Activated effector memory CD4-positive, alpha-beta T cell treated with anti-CD3 and anti-CD28 coated beads, Interleukin-2, amount 50 U/mL, for 16 hours (primary cell): ENCODE results near the gene POLA1.
A peak's percentile ranks its signal among the peaks of the same experiment; 100 is the strongest.

Source experiments
- DNase-seq: peaks from one replicate; pipeline ENCODE4 v3.0.0-alpha.2; 2020

POLA1 gene

DNA sequence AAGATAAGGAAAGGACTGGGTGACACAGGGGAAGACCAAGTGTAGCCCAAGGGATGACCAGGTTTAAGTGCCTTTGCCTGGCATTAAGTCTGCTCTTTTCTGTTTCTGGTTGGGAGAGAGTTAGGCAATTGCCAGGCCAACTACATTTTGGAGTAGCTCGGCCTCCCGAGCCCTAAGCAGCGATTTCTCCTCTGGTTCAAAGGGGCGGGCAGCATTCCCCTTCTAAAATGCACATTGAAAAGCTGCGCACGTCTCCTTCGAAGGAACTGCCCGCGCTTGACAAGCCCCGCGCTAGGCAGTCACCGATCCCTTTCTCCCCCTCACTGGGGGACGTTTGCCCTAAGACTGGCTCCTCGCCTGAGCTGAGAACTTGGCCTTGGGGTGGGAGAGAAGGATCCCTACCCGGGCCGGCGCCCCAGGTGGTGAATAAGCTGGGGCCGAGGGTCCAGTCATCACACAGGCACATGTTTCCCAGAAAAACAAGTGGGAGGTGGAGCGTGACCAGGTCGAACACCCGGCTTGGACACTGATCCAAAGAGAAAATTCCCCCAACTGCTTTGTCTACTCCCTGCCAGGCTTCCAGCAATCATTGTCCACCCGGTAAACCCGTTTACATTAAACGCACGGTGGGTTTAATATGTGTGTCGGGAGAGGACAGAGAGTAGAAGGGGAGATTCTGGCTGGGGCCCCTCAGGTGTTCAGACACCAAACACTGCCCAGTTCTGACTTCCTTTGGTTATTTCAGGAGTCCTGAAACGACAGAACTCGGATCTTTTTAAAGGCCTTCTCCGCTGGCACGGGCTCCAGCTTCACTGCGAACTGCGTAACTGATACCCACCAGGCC, 318.1 kb downstream of the POLA1 start:
- DNase-seq, result no peak

DNA sequence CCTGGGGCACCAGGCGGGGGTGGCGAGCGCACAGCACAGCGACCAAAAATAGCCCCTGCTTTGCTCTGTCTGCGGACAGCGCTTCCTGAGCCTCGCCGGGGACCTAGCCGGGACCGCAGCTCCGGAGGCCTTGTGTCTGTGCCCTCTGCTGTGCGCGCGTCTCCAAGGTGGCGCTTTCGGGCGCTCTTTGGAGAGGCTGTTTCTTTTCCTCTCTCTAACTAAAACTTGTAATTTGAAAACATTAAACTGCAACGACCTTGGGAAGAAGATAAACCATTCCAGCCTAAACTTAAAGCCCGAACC, 318.7 kb downstream of the POLA1 start:
- DNase-seq, result no peak

DNA sequence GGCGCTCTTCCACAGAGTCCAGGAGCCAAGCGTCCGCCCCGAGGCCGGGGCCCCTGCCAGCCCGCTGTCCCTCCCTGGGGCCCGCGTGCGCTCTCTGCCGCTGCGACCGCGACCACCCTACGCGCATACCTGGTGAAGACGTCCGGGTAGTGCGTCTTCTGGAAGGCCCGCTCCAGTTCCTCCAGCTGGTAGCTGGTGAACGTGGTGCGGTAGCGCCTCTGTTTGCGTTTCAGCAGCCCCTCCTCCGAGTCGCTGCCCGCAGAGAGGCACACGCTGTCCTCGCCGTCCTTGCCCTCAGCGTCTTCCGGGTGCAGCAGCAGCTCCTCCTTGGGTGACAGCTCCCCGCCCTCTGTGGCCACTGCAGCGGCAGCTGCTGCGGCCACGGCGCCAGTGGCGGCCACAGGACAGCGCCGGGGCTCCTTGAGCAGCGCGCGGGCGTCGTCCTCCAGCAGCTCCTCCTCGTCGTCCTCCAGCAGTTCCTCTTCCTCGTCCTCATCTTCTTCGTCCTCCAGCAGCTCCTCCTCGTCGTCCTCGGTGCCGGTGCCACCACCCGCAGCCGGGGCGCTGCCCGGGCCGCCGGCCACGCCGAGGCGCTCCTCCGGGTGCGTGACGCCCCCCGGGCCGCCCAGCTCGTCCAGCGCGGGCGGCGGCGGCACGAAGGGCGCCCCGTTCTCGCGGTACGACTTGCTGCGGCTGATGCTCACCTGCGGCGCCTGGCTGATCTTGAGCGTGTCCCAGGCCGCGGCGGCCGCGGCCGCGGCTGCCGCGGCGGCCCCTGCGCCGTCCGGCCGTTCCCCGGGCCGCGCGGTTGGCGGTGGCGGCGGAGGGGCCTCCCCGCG, 319.3 kb downstream of the POLA1 start:
- DNase-seq, result no peak

DNA sequence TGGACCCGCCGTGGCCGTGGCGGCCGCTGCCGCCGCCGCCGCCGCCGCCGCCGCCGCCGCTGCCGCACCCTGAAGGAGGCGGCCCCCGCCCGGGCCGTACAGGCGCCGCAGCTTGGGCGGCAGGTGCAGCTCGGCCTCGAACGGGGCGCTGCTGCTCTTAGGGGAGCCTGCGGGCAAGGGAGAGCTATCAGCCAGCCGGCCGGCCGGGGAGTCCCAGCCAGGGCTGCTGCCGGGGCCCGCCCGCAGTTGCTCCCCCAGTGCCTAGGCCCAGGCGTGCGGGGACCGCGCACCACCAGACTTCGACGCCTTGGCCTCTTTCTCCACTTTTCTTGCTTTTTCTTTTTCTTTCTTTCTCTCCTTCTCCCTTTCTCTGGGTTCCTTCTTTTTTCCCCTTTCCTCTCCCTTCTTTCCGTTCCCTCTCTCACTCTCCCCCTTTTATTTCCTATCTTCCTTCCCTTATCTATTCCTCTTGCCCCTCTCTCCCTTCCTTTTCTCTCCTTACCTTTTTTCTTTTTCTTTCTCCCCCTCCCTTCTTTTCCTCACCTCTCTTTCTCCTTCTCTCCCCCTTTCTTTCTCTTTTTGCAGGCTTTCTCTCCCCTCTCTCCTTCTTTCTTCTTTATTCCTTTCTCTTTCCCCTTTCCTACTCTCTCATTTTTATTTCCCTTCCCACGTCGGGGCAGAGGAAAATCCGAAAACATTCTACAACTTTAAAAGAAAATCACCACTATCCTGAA, 320.1 kb downstream of the POLA1 start:
- no peak for DNase-seq

DNA sequence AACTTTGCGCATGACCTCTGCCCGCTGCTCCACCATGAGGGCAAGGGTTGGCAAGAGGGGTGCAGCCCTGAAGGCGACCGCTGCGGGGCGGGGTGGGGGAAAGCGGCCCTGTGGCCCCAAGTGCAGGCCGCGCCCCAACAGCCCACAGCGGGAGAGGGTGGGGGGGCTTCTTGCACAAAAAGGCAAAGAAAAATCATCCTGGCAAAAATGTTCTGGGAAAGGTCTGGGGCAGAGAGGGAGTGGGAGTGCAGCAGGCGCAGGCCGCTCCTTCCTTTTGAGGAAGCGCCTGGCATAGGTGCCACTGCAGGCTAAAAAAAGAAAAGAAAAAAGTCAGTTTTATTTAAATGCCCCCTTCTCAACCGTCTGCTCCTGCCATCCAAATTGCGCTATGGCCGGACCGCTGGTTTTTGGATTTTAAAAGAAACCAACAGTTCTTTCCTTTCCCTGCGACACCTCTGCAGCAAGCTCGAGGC, 320.7 kb downstream of the POLA1 start:
- DNase-seq, result no peak

- peak; percentile 71 for DNase-seq
Observed at GRCh38 chrX:25015486-25016360, 322.0 kb downstream of the POLA1 start, which contains the start of gene ARX. ARX (minus strand) TSS chrX:25015965; CDS start chrX:25015737, 228 bp downstream.

- no peak for DNase-seq
Observed at GRCh38 chrX:25016361-25016671, 322.6 kb downstream of the POLA1 start.

GRCh38 chrX:25016938-25017598, 323.4 kb downstream of the POLA1 start:
- DNase-seq, result no peak

DNA sequence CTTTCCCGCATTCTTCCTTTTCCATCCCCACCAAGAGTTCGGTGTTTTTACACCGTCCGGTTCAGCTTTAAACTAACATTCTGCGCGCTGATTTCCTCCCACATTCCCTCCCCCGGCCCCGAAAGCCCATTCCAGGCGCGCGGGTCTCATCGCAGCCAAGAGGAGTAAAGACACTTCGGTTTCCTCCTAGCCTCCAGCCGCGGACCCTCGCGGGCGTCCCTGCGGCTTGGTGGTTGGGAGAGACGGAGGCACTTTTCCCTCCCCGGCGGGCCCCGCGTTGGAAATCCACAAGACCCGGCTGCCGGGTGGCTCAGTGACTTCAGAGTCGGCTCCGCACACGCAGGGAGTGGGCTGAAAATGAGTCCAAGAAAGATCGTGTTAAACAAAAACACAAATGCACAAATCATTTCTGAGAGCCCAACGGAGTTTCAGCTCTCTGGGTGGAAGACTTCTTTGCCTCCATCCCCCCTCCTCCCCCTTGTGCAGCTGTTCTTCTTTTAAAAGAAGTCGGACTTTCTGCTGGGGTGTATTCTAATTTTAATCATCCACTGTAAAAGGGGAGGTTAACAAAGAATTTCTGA, 324.0 kb downstream of the POLA1 start:
- no peak for DNase-seq

DNA sequence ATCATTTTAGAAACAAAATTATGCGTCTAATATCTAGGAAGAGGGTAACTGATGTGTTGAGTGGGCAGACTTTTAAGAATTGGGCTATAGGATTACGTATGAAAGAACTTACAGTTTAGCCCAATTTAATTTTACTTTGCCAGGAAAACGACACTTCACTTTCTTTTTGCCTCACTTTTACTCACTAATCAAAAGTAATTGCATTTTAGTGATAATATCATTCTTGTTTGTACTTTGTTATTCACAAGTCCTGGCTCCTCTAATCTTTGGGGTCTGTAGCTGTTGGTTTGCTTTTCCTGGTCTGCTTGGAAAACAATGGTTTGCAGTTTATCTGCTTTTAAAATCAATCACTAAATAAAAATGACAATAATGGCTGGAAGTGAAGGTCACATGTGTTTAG, 325.0 kb downstream of the POLA1 start:
- no peak for DNase-seq

- no peak for DNase-seq
Observed at GRCh38 chrX:25019707-25020390, 326.1 kb downstream of the POLA1 start.

GRCh38 chrX:25020391-25020904, 326.7 kb downstream of the POLA1 start:
- no peak for DNase-seq

DNA sequence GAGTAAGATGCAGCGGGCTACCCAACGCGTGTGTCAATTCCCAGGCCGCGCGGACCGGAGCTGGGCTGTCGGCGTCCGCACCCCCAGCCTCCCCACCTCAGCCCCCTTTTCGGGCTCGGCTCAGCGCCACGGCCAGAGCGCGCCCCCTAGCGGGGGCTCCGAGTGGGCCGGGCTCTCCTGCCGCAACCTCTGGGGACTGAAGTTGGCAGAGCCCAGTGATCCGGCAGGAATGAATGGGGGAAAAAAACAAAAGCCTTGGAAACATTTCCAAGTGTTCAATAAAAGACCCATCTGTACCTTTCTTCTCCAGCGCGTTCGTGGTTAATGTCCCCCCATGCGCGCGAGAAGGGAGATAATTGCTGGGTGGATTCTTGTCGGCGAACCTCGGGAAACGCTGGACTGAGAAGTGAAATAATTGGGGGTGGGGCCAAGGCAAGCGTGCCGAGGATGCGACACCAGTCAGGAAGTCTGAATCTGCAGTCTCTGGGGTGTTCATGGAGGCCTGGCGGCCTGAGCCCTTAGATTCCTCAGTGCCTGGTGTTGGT, 327.3 kb downstream of the POLA1 start:
- DNase-seq, result peak; percentile 75

GRCh38 chrX:25022499-25023325, 329.0 kb downstream of the POLA1 start:
- DNase-seq, result no peak

GRCh38 chrX:25023908-25024307, 330.2 kb downstream of the POLA1 start:
- DNase-seq, result no peak

DNA sequence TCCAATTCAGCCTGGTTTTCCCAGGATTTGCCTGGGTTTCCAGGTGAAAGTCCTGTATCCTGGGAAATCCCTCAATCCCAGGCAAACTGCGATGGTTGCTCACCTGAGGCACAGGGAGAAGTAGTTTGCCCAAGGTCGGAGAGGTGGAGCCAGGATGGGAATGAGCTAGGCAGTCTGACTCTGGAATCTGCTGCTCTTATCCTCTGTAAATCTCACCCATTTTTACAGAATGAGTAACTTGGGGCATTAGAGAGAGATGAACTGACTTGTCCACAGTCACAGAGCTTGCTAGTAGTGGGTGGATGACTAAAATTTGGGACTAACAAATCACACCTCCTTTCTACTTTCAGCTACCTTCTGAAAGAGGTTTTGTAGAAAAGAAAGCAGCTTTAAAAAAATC, 331.9 kb downstream of the POLA1 start:
- no peak for DNase-seq

DNA sequence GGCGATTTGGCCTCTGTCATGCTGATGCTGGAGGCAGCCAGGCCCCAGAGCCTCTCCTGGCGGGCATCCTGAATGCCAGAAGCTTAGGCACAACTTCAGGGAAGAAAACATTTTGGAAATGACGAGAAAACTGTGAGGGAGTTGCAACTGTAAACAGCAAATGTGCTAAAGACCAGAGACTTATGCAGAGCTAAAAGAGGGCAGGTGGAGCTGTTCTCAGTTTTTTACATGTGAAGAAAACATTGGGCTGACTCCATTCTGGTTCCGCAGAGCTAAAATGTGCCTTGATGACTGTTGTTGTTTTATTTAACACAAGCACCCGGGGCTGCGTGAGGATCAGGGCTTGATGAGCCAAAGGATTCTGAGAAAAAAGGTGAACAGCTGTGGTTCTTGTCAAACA, 332.9 kb downstream of the POLA1 start:
- no peak for DNase-seq

DNA sequence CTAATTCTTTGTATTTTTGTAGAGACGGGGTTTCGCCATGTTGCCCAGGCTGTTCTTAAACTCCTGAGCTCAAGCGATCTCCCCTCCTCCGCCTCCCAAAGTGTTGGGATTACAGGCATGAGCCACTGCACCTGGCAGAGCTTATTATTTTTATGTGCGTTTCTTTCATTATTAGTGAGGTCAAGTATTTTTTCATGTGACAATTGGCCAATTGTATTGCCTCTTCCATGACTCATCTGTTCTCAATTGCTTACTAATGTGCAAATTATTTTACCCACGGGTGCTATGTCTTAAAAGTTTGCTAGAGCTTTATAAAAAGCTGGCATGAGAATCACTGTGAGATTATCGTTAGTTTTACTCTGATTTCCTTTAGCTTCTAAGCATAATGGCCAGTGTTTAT, 335.0 kb downstream of the POLA1 start:
- DNase-seq, result no peak

GRCh38 chrX:25029288-25029825, 335.6 kb downstream of the POLA1 start:
- DNase-seq, result no peak
